DND-41 (cell line): ENCODE measurements around the gene DCUN1D3.

ENCODE experiments used
- ATAC-seq: fragments of 200-7000 bp; cut with Tn5 transposase; 3 replicates; pipeline ENCODE4 v1.9.1; 2021; ENCODE audit warnings: low read depth; ENCODE audit not compliant: insufficient read depth
- DNase-seq: peaks from one replicate; pipeline ENCODE4 v3.0.0-alpha.2; 2020
- H2AFZ ChIP-seq: 2 replicates; pipeline ENCODE4 v1.6.0; 2012; ENCODE audit warnings: low read depth, low read length
- H3K27ac ChIP-seq: 2 replicates; pipeline ENCODE4 v1.5.1; 2012; ENCODE audit warnings: low read length, inconsistent platforms
- H3K27me3 ChIP-seq: fragments of 200-600 bp; sonication (generic); 2 replicates; pipeline ENCODE4 v1.6.0; 2012; ENCODE audit warnings: low read length, mild to moderate bottlenecking, inconsistent platforms; ENCODE audit not compliant: insufficient read depth, poor library complexity
- H3K36me3 ChIP-seq: 2 replicates; pipeline ENCODE4 v1.5.1; 2012; ENCODE audit warnings: low read length, inconsistent platforms; ENCODE audit not compliant: insufficient read depth
- H3K4me1 ChIP-seq: 2 replicates; pipeline ENCODE4 v1.5.1; 2012; ENCODE audit warnings: mild to moderate bottlenecking, low read length; ENCODE audit not compliant: insufficient read depth
- H3K4me2 ChIP-seq: 2 replicates; pipeline ENCODE4 v1.6.0; 2012; ENCODE audit warnings: mild to moderate bottlenecking, moderate library complexity, low read length, inconsistent platforms; ENCODE audit not compliant: insufficient read depth
- H3K4me3 ChIP-seq, 2 experiments: fragments of 200-600 bp in 1 of 2; shearing (Covaris generic) in 1 of 2; 2 replicates each; pipeline ENCODE4 v1.5.1; 2012 to 2016; ENCODE audit warnings: inconsistent platforms in 2 of 2, low read length in 2 of 2, mild to moderate bottlenecking in 2 of 2, low read depth in 1 of 2, moderate library complexity in 1 of 2
- H3K79me2 ChIP-seq: 2 replicates; pipeline ENCODE4 v1.6.0; 2012; ENCODE audit warnings: low read length, inconsistent platforms; ENCODE audit not compliant: insufficient read depth
- H3K9ac ChIP-seq: 2 replicates; pipeline ENCODE4 v1.6.0; 2012; ENCODE audit warnings: low read depth, mild to moderate bottlenecking, inconsistent platforms, low read length, moderate library complexity
- H3K9me3 ChIP-seq: 2 replicates; pipeline ENCODE4 v1.5.1; 2012; ENCODE audit warnings: low read length, moderate library complexity, mild to moderate bottlenecking, inconsistent platforms; ENCODE audit not compliant: insufficient read depth, severe bottlenecking
- H4K20me1 ChIP-seq: 2 replicates; pipeline ENCODE4 v1.6.0; 2012; ENCODE audit warnings: low read length; ENCODE audit not compliant: insufficient read depth
- CTCF ChIP-seq: IDR thresholded peaks from 2 replicates; pipeline ENCODE4 v1.5.1; 2012; ENCODE audit warnings: borderline replicate concordance, low read length, moderate library complexity, mild to moderate bottlenecking; ENCODE audit not compliant: poor library complexity, severe bottlenecking; ENCODE audit errors: extremely low read depth
- EZH2 ChIP-seq: IDR thresholded peaks from 3 replicates; pipeline ENCODE4 v1.6.1; 2012; ENCODE audit warnings: borderline replicate concordance, low read depth, mild to moderate bottlenecking, moderate library complexity, low read length, inconsistent platforms; ENCODE audit not compliant: severe bottlenecking

DCUN1D3 gene

GRCh38 chr16:20854963-20855362, 45.2 kb downstream of the DCUN1D3 start:
- Histone ChIP-seq H3K4me3 (no peak overlapping the region), H3K27ac (no peak overlapping the region), H3K27me3 (no peaks in the 10 kb centered on the region), H2AFZ (no peak overlapping the region), H3K4me1 (no peaks in the 10 kb centered on the region), H3K9ac (no peak overlapping the region), H3K4me2 (no peak overlapping the region), H3K36me3 (peaks cover 5% of the 10 kb centered on the region; the same call in 1 of the 2 replicates), H3K79me2 (no peaks in the 10 kb centered on the region), H3K9me3 (no peaks in the 10 kb centered on the region), H4K20me1 (0 out of 2 replicates have a peak, but pooled peaks cover 7% of the 10 kb centered on the region)
- TF ChIP-seq EZH2 = no peak
- no peak for TF ChIP-seq CTCF
- ATAC-seq (no peak), DNase-seq (no peak)

GRCh38 chr16:20853981-20854620, 46.1 kb downstream of the DCUN1D3 start:
- H4K20me1 ChIP-seq = 0 out of 2 replicates have a peak, but pooled peaks cover 7% of the 10 kb centered on the region
- H3K9ac ChIP-seq = no peak overlapping the region
- H3K27me3 ChIP-seq = no peaks in the 10 kb centered on the region
- no peak overlapping the region for H3K27ac ChIP-seq
- no peak overlapping the region for H3K4me2 ChIP-seq
- no peak overlapping the region for H2AFZ ChIP-seq
- no peaks in the 10 kb centered on the region for H3K9me3 ChIP-seq
- TF ChIP-seq EZH2 = no peak
- TF ChIP-seq CTCF = no peak
- DNase-seq (no peak), ATAC-seq (no peak)
- H3K36me3 ChIP-seq = no peaks in the 10 kb centered on the region
- H3K4me1 ChIP-seq = no peaks in the 10 kb centered on the region
- no peak overlapping the region for H3K4me3 ChIP-seq
- H3K79me2 ChIP-seq = no peaks in the 10 kb centered on the region

GRCh38 chr16:20853143-20853542, 47.0 kb downstream of the DCUN1D3 start:
- H3K36me3 ChIP-seq = no peaks in the 10 kb centered on the region; the same call in 1 of the 2 replicates

More at GRCh38 chr16:20853143-20853542, 47.0 kb downstream of the DCUN1D3 start:
- H3K9me3 ChIP-seq = no peaks in the 10 kb centered on the region
- H3K79me2 ChIP-seq = no peaks in the 10 kb centered on the region
- no peak overlapping the region for H2AFZ ChIP-seq
- ATAC-seq (no peak), DNase-seq (no peak)
- no peak for TF ChIP-seq CTCF
- no peak for TF ChIP-seq EZH2
- 0 out of 2 replicates have a peak, but pooled peaks cover 7% of the 10 kb centered on the region for H4K20me1 ChIP-seq
- no peak overlapping the region for H3K9ac ChIP-seq
- H3K27me3 ChIP-seq = no peaks in the 10 kb centered on the region
- H3K4me2 ChIP-seq = no peak overlapping the region
- H3K4me1 ChIP-seq = no peaks in the 10 kb centered on the region
- H3K4me3 ChIP-seq = no peak overlapping the region
- H3K27ac ChIP-seq = no peak overlapping the region
